Astrocyte (in vitro differentiated cells and primary cell): ENCODE results near the gene VWF. TPM values are rescaled to one million over a fixed set of nuclear protein-coding genes. Genes with fewer than 3 reads are reported as not detected.

Experiments used
- DNase-seq: peaks from one replicate; pipeline ENCODE4 v3.0.0-alpha.2; 2010; ENCODE audit warnings: low read depth
- FAIRE-seq: peaks from 2 replicates; lab custom pipeline; 2011; peaks lifted over from hg19 to GRCh38; lab: Jason Lieb, UNC
- H2AFZ ChIP-seq: 2 replicates; pipeline ENCODE4 v1.6.0; 2012; ENCODE audit warnings: low read depth, low read length, inconsistent platforms
- H3K27ac ChIP-seq: 2 replicates; pipeline ENCODE4 v1.5.1; 2011; ENCODE audit warnings: low read depth, low read length, inconsistent platforms
- H3K27me3 ChIP-seq: 2 replicates; pipeline ENCODE4 v1.6.0; 2011; ENCODE audit warnings: low read length, inconsistent platforms; ENCODE audit not compliant: insufficient read depth
- H3K36me3 ChIP-seq: 2 replicates; pipeline ENCODE4 v1.5.1; 2011; ENCODE audit warnings: low read length, inconsistent platforms; ENCODE audit not compliant: insufficient read depth
- H3K4me1 ChIP-seq: 2 replicates; pipeline ENCODE4 v1.5.1; 2011; ENCODE audit warnings: low read length, inconsistent platforms; ENCODE audit not compliant: insufficient read depth
- H3K4me2 ChIP-seq: 2 replicates; pipeline ENCODE4 v1.6.0; 2012; ENCODE audit warnings: low read length, inconsistent platforms
- H3K4me3 ChIP-seq: 2 replicates; pipeline ENCODE4 v1.5.1; 2011; ENCODE audit warnings: low read depth, mild to moderate bottlenecking, low read length, inconsistent platforms; ENCODE audit not compliant: insufficient read depth
- H3K79me2 ChIP-seq: 2 replicates; pipeline ENCODE4 v1.6.0; 2012; ENCODE audit warnings: mild to moderate bottlenecking, low read length, inconsistent platforms; ENCODE audit not compliant: insufficient read depth
- H3K9ac ChIP-seq: 2 replicates; pipeline ENCODE4 v1.6.0; 2012; ENCODE audit warnings: mild to moderate bottlenecking, low read length, inconsistent platforms
- H3K9me3 ChIP-seq: 2 replicates; pipeline ENCODE4 v1.5.1; 2012; ENCODE audit warnings: low read depth, mild to moderate bottlenecking, low read length, inconsistent platforms; ENCODE audit not compliant: insufficient read depth
- H4K20me1 ChIP-seq: 2 replicates; pipeline ENCODE4 v1.6.0; 2012; ENCODE audit warnings: low read length, inconsistent platforms; ENCODE audit not compliant: insufficient read depth
- H3K27ac Mint-ChIP-seq: one replicate; pipeline ENCODE4 v1.8.0; 2021; ENCODE audit warnings: mild to moderate bottlenecking, mixed read lengths; ENCODE audit not compliant: unreplicated experiment
- H3K27me3 Mint-ChIP-seq: one replicate; pipeline ENCODE4 v1.8.0; 2021; ENCODE audit warnings: low read depth, mixed read lengths; ENCODE audit not compliant: unreplicated experiment
- H3K36me3 Mint-ChIP-seq: one replicate; pipeline ENCODE4 v1.8.0; 2021; ENCODE audit warnings: low read depth, mixed read lengths; ENCODE audit not compliant: unreplicated experiment
- H3K4me1 Mint-ChIP-seq: one replicate; pipeline ENCODE4 v1.8.0; 2021; ENCODE audit warnings: low read depth, mixed read lengths; ENCODE audit not compliant: unreplicated experiment
- H3K4me3 Mint-ChIP-seq: one replicate; pipeline ENCODE4 v1.8.0; 2021; ENCODE audit warnings: mild to moderate bottlenecking, moderate library complexity, mixed read lengths; ENCODE audit not compliant: unreplicated experiment
- H3K9me3 Mint-ChIP-seq: one replicate; pipeline ENCODE4 v1.8.0; 2021; ENCODE audit warnings: mild to moderate bottlenecking, mixed read lengths; ENCODE audit not compliant: unreplicated experiment
- CTCF ChIP-seq: IDR thresholded peaks from 2 replicates; pipeline ENCODE4 v1.5.1; 2011; ENCODE audit warnings: low read depth, mild to moderate bottlenecking, inconsistent platforms, low read length, moderate library complexity; ENCODE audit not compliant: insufficient read depth
- EZH2 ChIP-seq: IDR thresholded peaks from 2 replicates; pipeline ENCODE4 v1.6.1; 2012; ENCODE audit warnings: mild to moderate bottlenecking, low read length, inconsistent platforms; ENCODE audit not compliant: insufficient read depth
- total RNA-seq: library from RNA; stranded (reverse); gene quantifications from 2 replicates; pipeline ENCODE4 v1.2.1, GENCODE V29; 2021

VWF gene
- total RNA-seq, 1 donor from 2014 or later: 0.23 TPM

DNA sequence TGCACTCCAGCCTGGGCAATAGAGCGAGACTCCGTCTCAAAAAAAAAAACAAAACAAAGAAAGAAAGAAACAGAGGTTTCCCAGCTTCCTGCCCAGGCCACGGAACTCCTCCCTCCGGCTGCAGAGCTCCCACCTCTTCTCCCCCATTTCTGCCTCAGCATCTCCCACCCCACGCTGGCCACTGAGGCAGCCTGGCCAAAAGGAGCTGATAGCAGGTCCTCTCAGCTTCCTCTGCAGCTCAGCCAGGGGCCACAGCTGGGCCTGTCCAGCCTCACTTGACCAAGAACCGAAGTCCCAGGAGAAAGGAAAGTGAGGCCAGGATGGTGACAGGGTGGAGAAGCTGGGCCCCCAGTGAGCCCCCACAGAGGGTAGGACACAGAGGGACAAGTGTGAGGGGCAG, 42.3 kb upstream of the VWF start:
- Histone ChIP-seq H3K27ac (peak overlapping the region; percentile 96), H2AFZ (peak overlapping the region; percentile 36), H3K4me2 (peak overlapping the region; percentile 76), H3K4me1 (peaks cover 21% of the 10 kb centered on the region), H3K36me3 (no peaks in the 10 kb centered on the region), H3K9me3 (no peaks in the 10 kb centered on the region), H3K4me3 (no peak overlapping the region), H3K27me3 (no peaks in the 10 kb centered on the region), H3K79me2 (no peaks in the 10 kb centered on the region), H3K9ac (peak overlapping the region; percentile 80), H4K20me1 (no peaks in the 10 kb centered on the region)
- TF ChIP-seq EZH2 (no peak), CTCF (no peak)
- H3K36me3 Mint-ChIP-seq: no peaks in the 10 kb centered on the region
- H3K4me1 Mint-ChIP-seq: peaks cover 30% of the 10 kb centered on the region
- FAIRE-seq (no peak), DNase-seq (no peak)
- no peaks in the 10 kb centered on the region for H3K27me3 Mint-ChIP-seq
- peak overlapping the region; percentile 99 for H3K27ac Mint-ChIP-seq
- no peaks in the 10 kb centered on the region for H3K9me3 Mint-ChIP-seq
- no peak overlapping the region for H3K4me3 Mint-ChIP-seq

- Histone ChIP-seq H3K9me3 (no peaks in the 10 kb centered on the region), H3K4me2 (no peak overlapping the region), H2AFZ (no peak overlapping the region), H3K79me2 (no peaks in the 10 kb centered on the region), H3K27me3 (no peaks in the 10 kb centered on the region), H3K9ac (no peak overlapping the region), H3K4me3 (no peak overlapping the region), H3K4me1 (peaks cover 29% of the 10 kb centered on the region), H3K36me3 (no peaks in the 10 kb centered on the region), H4K20me1 (no peaks in the 10 kb centered on the region), H3K27ac (no peak overlapping the region)
- Mint-ChIP-seq H3K9me3 (no peaks in the 10 kb centered on the region), H3K36me3 (no peaks in the 10 kb centered on the region), H3K27ac (no peak overlapping the region), H3K4me3 (no peak overlapping the region), H3K27me3 (no peaks in the 10 kb centered on the region), H3K4me1 (peaks cover 42% of the 10 kb centered on the region)
- TF ChIP-seq EZH2 (no peak), CTCF (no peak)
- FAIRE-seq: peak; percentile 77
- DNase-seq: peak; percentile 51
These were observed 40.9 kb upstream of the VWF start for GRCh38 chr12:6165395-6165794.

- no peaks in the 10 kb centered on the region for H3K27me3 Mint-ChIP-seq
- peaks cover 43% of the 10 kb centered on the region for H3K4me1 Mint-ChIP-seq
- H3K4me3 Mint-ChIP-seq: no peak overlapping the region
- no peak overlapping the region for H3K27ac Mint-ChIP-seq
- Histone ChIP-seq H3K4me1 (peaks cover 24% of the 10 kb centered on the region), H3K27me3 (no peaks in the 10 kb centered on the region), H3K36me3 (no peaks in the 10 kb centered on the region), H3K4me2 (no peak overlapping the region), H3K79me2 (no peaks in the 10 kb centered on the region), H3K4me3 (no peak overlapping the region), H3K9me3 (no peaks in the 10 kb centered on the region), H4K20me1 (no peaks in the 10 kb centered on the region), H3K27ac (no peak overlapping the region), H3K9ac (no peak overlapping the region), H2AFZ (no peak overlapping the region)
- no peak for FAIRE-seq
- no peaks in the 10 kb centered on the region for H3K36me3 Mint-ChIP-seq
- TF ChIP-seq CTCF: no peak
- no peak for TF ChIP-seq EZH2
- no peaks in the 10 kb centered on the region for H3K9me3 Mint-ChIP-seq
- no peak for DNase-seq
These were observed 39.1 kb upstream of the VWF start for GRCh38 chr12:6163416-6164060.
